ENCODE data around the gene ETV1.

Gene ETV1

GRCh38 chr7:13991791-13992595, 2.5 kb upstream of the ETV1 start:
- TF ChIP-seq CTCF (conservative IDR thresholded peaks at IDR 0.05) (no peak), ZFX (IDR thresholded peaks at IDR 0.05) (no peak)
- no peak overlapping the region for H3K27ac ChIP-seq

GRCh38 chr7:13990984-13991790, 1.7 kb upstream of the ETV1 start:
- H3K27ac ChIP-seq, result no peak overlapping the region

GRCh38 chr7:13990319-13990983, 985 bp upstream of the ETV1 start:
- H3K27ac ChIP-seq, result no peak overlapping the region
- no peak for TF ChIP-seq CTCF (conservative IDR thresholded peaks at IDR 0.05)
- no peak for TF ChIP-seq ZFX (IDR thresholded peaks at IDR 0.05)

More at GRCh38 chr7:13990984-13991790, 1.7 kb upstream of the ETV1 start:
- TF ChIP-seq ZFX (IDR thresholded peaks at IDR 0.05), result no peak
- no peak for TF ChIP-seq CTCF (conservative IDR thresholded peaks at IDR 0.05)

GRCh38 chr7:13989949-13990305, 461 bp upstream of the ETV1 start:
- TF ChIP-seq ZFX (IDR thresholded peaks at IDR 0.05), result no peak
- TF ChIP-seq CTCF (conservative IDR thresholded peaks at IDR 0.05), result no peak
- H3K27ac ChIP-seq, result no peak overlapping the region

GRCh38 chr7:13988731-13989125, 738 bp downstream of the ETV1 start:
- H3K27ac ChIP-seq, result no peak overlapping the region
- no peak for TF ChIP-seq ZFX (IDR thresholded peaks at IDR 0.05)
- TF ChIP-seq CTCF (conservative IDR thresholded peaks at IDR 0.05), result no peak

GRCh38 chr7:13988065-13988464, 1.4 kb downstream of the ETV1 start:
- no peak overlapping the region for H3K27ac ChIP-seq
- TF ChIP-seq ZFX (IDR thresholded peaks at IDR 0.05), result no peak
- no peak for TF ChIP-seq CTCF (conservative IDR thresholded peaks at IDR 0.05)

GRCh38 chr7:13987395-13987794, 2.1 kb downstream of the ETV1 start:
- H3K27ac ChIP-seq, result no peak overlapping the region
- TF ChIP-seq ZFX (IDR thresholded peaks at IDR 0.05), result no peak
- no peak for TF ChIP-seq CTCF (conservative IDR thresholded peaks at IDR 0.05)
